HL-60 (cell line): ENCODE data around the gene ELP4.

Experiments used
- DNase-seq, 2 experiments: peaks; one replicate each; pipeline ENCODE4 v3.0.0-alpha.2; 2010 to 2020; ENCODE audit warnings: low read depth in 1 of 2, low spot score in 1 of 2
- H3K27ac ChIP-seq: fragments of 250-450 bp; sonication (Bioruptor Pico); replicated peaks from 2 replicates; pipeline ENCODE4 v1.5.1; 2020; ENCODE audit warnings: mild to moderate bottlenecking, moderate library complexity
- H3K27me3 ChIP-seq: fragments of 250-450 bp; sonication (Bioruptor Pico); 2 replicates; pipeline ENCODE4 v1.5.1; 2021; ENCODE audit warnings: mild to moderate bottlenecking, moderate library complexity; ENCODE audit not compliant: insufficient read depth, poor library complexity, severe bottlenecking
- H3K4me3 ChIP-seq: replicated peaks from 2 replicates; pipeline ENCODE4 v1.5.1; 2011; ENCODE audit warnings: mild to moderate bottlenecking, control low read depth, low read length; ENCODE audit not compliant: insufficient read depth
- GABPA ChIP-seq: IDR thresholded peaks from 2 replicates; pipeline ENCODE4 v1.6.1; 2012; ENCODE audit warnings: low read depth
- POLR2AphosphoS5 ChIP-seq: IDR thresholded peaks from 2 replicates; pipeline ENCODE4 v1.6.1; 2012; ENCODE audit warnings: low read depth
- SPI1 ChIP-seq: IDR thresholded peaks from 2 replicates; pipeline ENCODE4 v1.6.1; 2012; ENCODE audit warnings: low read depth, mild to moderate bottlenecking, borderline replicate concordance
- TF ChIP-seq, protein P1 (sequence below): IDR thresholded peaks from one replicate; pipeline ENCODE4 v1.5.1; 2011; ENCODE audit warnings: low read length, control low read depth, inconsistent platforms; ENCODE audit not compliant: insufficient read depth
- TF ChIP-seq, protein P2 (sequence below): IDR thresholded peaks from 2 replicates; pipeline ENCODE4 v1.6.1; 2012; ENCODE audit warnings: low read depth; ENCODE audit not compliant: insufficient replicate concordance

The ELP4 gene

DNA sequence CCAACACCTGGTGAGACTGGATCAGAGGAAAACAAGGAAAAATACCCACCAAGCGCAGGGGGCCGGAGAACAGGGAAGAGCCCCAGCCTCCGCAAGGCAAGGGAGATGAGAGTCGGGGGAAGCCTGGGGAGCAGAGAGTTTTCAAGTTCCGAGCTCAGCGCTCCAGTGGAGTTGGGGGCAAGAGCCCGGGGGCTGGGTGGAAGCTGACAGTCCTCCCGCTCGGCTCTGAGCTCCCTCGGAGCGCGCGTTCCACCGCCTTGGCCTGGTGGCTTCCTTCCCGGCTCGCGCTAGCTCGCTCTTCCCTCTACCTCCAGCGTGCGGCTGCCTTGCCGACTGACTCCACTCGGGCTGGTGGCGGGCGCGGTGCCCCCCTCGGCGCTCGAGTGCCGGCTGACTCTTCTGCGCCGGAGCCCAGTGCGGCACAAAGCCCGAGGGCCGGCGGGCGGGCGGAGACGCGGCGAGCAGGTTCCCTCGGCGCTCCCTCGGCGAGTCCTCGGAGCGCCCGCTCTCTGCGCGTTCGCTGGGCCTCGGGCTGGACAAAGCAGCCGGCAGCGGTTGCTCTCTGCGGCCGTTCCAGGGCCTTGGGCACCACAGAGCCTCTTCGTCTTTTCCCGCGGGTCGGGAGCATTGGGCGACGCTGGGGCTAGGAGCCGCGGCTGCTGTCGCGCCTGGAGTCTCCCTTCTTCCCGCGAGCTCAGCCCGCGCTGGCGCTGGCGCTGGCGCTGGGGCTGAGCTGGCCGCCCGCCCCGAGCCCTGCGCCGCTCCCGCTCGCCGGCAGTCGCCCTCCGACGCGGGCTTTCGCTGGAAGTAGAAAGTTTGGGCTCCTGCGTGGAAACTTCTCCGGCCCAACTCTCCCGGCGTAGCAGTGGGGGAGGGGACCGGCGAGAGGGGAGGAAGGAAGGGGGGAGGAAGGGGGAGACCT lies 300.6 kb downstream of the ELP4 start:
- H3K27me3 ChIP-seq: peaks cover 83% of the 10 kb centered on the region
- peak overlapping the region; percentile 30 for H3K4me3 ChIP-seq
- H3K27ac ChIP-seq: no peak overlapping the region
- TF ChIP-seq POLR2AphosphoS5: no peak
- TF ChIP-seq, protein P1, sequence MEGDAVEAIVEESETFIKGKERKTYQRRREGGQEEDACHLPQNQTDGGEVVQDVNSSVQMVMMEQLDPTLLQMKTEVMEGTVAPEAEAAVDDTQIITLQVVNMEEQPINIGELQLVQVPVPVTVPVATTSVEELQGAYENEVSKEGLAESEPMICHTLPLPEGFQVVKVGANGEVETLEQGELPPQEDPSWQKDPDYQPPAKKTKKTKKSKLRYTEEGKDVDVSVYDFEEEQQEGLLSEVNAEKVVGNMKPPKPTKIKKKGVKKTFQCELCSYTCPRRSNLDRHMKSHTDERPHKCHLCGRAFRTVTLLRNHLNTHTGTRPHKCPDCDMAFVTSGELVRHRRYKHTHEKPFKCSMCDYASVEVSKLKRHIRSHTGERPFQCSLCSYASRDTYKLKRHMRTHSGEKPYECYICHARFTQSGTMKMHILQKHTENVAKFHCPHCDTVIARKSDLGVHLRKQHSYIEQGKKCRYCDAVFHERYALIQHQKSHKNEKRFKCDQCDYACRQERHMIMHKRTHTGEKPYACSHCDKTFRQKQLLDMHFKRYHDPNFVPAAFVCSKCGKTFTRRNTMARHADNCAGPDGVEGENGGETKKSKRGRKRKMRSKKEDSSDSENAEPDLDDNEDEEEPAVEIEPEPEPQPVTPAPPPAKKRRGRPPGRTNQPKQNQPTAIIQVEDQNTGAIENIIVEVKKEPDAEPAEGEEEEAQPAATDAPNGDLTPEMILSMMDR: no peak
- DNase-seq: no peak

DNA sequence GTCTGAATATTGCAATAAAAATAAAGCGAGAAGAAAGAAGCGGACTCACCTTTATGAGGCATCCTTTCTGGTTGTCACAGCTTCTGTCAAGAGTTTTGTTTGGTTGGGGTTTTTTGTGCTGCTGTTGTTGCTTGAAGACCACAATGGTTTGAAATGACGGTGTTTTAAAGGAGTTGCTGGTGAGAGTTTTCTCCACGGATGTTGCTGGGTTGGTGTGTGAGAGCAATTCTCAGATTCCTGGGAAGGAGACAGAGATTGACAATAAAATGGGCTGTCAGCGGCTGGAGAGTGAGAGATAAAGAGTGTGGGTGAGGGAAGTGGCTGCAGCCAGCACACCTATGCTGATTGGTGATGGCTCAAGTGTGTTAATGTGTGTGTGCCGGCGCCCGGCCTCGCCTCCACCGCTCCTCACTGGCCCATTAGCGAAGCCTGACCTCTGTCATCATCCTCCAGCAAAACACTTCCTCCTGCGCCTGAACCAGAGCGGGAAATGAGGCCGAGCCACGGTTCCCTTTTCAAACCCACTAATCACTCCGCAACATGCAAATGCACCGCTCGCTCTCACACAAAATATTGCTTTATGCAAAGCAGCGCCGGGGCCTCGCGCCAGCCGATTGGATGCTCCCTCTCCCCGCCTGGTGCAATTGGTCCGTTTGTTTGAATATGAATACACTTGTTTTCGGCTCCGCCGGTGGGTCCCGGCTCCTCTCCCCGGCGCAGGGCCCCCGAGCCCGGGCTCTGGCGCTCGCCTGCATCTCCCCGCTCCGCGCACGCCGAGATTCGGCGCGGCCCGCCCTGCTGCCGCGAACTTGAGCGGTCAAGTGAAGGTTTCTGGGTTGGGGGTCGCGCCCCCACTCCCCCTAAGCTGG lies 301.4 kb downstream of the ELP4 start, which contains the start of gene PAX6:
Gene PAX6, minus strand, starts transcription at position 544 of the 869 bp plus-strand sequence. CDS start 4,911 bp downstream, outside the sequence.
- Histone ChIP-seq H3K27me3 (peaks cover 84% of the 10 kb centered on the region), H3K27ac (no peak within 1 kb of the TSS)

DNA sequence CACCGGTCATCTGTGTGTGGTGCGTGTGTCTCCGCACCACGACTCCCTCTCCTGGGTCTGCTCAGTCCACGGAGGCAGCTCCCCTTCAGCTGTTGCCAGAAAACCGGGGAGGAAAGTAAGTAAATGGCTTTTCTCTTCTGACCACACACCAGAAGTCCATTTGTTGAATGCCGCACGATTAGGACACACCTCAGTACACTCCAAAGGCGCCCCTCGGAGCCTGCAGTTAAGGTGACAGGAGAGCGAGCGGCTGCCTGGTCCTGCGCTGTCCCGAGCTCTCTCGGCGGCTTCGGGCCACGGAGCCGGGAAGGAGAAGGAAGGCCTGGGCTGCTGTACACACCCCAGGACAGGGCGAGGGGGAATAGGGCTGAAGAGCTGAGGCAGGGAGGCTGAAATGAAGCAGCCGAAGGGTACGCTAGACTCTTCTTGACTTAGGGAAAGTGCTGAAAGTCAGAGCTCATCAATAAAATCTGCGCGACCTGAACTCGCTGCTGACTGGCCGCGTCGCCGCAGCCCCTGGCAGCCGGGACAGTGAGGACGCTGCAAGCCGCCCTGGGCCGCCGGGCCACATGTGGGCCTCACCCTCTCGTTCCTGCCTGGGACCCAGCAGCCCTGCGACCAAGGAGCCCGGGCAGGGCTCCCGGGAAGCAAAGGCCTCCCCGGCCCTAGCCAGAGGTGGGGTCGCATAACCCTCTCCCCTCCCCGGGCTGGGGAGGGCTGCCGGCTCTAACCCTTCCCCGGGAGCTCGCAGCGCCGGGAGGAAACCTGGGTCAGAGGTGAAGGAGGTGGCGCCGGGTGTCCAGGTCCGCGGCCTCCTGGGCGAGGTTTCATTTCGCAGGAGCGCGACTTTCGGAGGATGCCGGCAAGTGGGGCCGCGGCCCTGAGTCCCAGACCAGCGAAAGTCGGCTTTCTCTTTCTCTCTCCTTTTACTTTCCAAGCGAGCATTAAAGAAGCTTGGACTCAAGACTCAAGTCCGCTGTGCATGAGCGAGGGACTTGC lies 303.1 kb downstream of the ELP4 start:
- TF ChIP-seq, protein P1: no peak
- TF ChIP-seq, protein P2, sequence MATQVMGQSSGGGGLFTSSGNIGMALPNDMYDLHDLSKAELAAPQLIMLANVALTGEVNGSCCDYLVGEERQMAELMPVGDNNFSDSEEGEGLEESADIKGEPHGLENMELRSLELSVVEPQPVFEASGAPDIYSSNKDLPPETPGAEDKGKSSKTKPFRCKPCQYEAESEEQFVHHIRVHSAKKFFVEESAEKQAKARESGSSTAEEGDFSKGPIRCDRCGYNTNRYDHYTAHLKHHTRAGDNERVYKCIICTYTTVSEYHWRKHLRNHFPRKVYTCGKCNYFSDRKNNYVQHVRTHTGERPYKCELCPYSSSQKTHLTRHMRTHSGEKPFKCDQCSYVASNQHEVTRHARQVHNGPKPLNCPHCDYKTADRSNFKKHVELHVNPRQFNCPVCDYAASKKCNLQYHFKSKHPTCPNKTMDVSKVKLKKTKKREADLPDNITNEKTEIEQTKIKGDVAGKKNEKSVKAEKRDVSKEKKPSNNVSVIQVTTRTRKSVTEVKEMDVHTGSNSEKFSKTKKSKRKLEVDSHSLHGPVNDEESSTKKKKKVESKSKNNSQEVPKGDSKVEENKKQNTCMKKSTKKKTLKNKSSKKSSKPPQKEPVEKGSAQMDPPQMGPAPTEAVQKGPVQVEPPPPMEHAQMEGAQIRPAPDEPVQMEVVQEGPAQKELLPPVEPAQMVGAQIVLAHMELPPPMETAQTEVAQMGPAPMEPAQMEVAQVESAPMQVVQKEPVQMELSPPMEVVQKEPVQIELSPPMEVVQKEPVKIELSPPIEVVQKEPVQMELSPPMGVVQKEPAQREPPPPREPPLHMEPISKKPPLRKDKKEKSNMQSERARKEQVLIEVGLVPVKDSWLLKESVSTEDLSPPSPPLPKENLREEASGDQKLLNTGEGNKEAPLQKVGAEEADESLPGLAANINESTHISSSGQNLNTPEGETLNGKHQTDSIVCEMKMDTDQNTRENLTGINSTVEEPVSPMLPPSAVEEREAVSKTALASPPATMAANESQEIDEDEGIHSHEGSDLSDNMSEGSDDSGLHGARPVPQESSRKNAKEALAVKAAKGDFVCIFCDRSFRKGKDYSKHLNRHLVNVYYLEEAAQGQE: no peak
- TF ChIP-seq POLR2AphosphoS5 (no peak), GABPA (no peak), SPI1 (no peak)
- peaks cover 86% of the 10 kb centered on the region for H3K27me3 ChIP-seq
- H3K4me3 ChIP-seq: peak overlapping the region; percentile 22
- no peak overlapping the region for H3K27ac ChIP-seq
- no peak for DNase-seq

More for the DNA sequence above, 301.4 kb downstream of the ELP4 start, which contains the start of gene PAX6:
- DNase-seq: peak; percentile 71 to 90
- H3K4me3 ChIP-seq: peak within 1 kb of the TSS; percentile 30
- TF ChIP-seq, protein P1: no peak
- TF ChIP-seq POLR2AphosphoS5 (no peak), SPI1 (peak; percentile 85), GABPA (no peak)
